OCI-LY1 (cell line): ENCODE measurements around the gene SLC22A12.

ENCODE experiments used
- H2AFZ ChIP-seq: fragments of 200-600 bp; sonication (generic), shearing (Covaris generic); 2 replicates; pipeline ENCODE4 v1.6.0; 2014; ENCODE audit warnings: antibody characterized with exemption, mild to moderate bottlenecking, low read length
- H3F3A ChIP-seq: fragments of 200-600 bp; sonication (generic), shearing (Covaris generic); 2 replicates; pipeline ENCODE4 v1.6.0; 2014; ENCODE audit warnings: mild to moderate bottlenecking, antibody characterized with exemption, low read length, moderate library complexity; ENCODE audit not compliant: insufficient read depth
- H3K27ac ChIP-seq: fragments of 200-600 bp; sonication (generic); 2 replicates; pipeline ENCODE4 v1.5.1; 2014; ENCODE audit warnings: low read length, mixed run types, mild to moderate bottlenecking, low read depth; ENCODE audit not compliant: poor library complexity, severe bottlenecking
- H3K27me3 ChIP-seq: fragments of 200-600 bp; sonication (generic); 2 replicates; pipeline ENCODE4 v1.6.0; 2014; ENCODE audit warnings: antibody characterized with exemption, mild to moderate bottlenecking, low read length, moderate library complexity; ENCODE audit not compliant: insufficient read depth
- H3K36me3 ChIP-seq: fragments of 200-600 bp; sonication (generic); 2 replicates; pipeline ENCODE4 v1.6.1; 2014; ENCODE audit warnings: mild to moderate bottlenecking, antibody characterized with exemption, low read length, moderate library complexity, mixed read lengths; ENCODE audit not compliant: insufficient read depth
- H3K4me1 ChIP-seq: fragments of 200-600 bp; sonication (generic); 2 replicates; pipeline ENCODE4 v1.5.1; 2014; ENCODE audit warnings: mild to moderate bottlenecking, low read length, moderate library complexity; ENCODE audit not compliant: insufficient read depth, severe bottlenecking
- H3K4me2 ChIP-seq: fragments of 200-600 bp; sonication (generic), shearing (Covaris generic); 2 replicates; pipeline ENCODE4 v1.6.1; 2014; ENCODE audit warnings: low read length
- H3K4me3 ChIP-seq: fragments of 200-600 bp; sonication (generic); 2 replicates; pipeline ENCODE4 v1.5.1; 2014; ENCODE audit warnings: low read length, low read depth, mild to moderate bottlenecking, mixed read lengths; ENCODE audit not compliant: poor library complexity, severe bottlenecking
- H3K79me2 ChIP-seq: fragments of 200-600 bp; shearing (Covaris generic); 2 replicates; pipeline ENCODE4 v1.6.1; 2016; ENCODE audit warnings: mixed run types, low read length, mixed read lengths; ENCODE audit not compliant: insufficient read depth
- H3K9ac ChIP-seq: fragments of 200-600 bp; sonication (generic), shearing (Covaris generic); 2 replicates; pipeline ENCODE4 v1.6.1; 2014; ENCODE audit warnings: mild to moderate bottlenecking, low read length, mixed read lengths
- H3K9me2 ChIP-seq: fragments of 200-600 bp; sonication (generic), shearing (Covaris generic); 2 replicates; pipeline ENCODE4 v1.6.1; 2014; ENCODE audit warnings: low read depth, mild to moderate bottlenecking, low read length, mixed read lengths
- H3K9me3 ChIP-seq: fragments of 200-600 bp; shearing (Covaris generic); 2 replicates; pipeline ENCODE4 v1.6.1; 2014; ENCODE audit warnings: low read length, mixed read lengths
- H4K20me1 ChIP-seq: fragments of 200-600 bp; sonication (generic), shearing (Covaris generic); 2 replicates; pipeline ENCODE4 v1.6.0; 2016; ENCODE audit warnings: mild to moderate bottlenecking, low read length; ENCODE audit not compliant: insufficient read depth
- EZH2 ChIP-seq: fragments of 200-600 bp; sonication (generic), shearing (Covaris generic); IDR thresholded peaks from 2 replicates; pipeline ENCODE4 v1.8.0; 2017; ENCODE audit warnings: borderline replicate concordance, mixed run types, mild to moderate bottlenecking, antibody characterized with exemption, low read length, moderate library complexity, mixed read lengths
- TF ChIP-seq, protein P1 (sequence below): fragments of 200-600 bp; sonication (generic), shearing (Covaris generic); IDR thresholded peaks from 2 replicates; pipeline ENCODE4 v1.5.1; 2017; ENCODE audit warnings: mild to moderate bottlenecking, antibody characterized with exemption, low read length, moderate library complexity, mixed read lengths

The SLC22A12 gene

GRCh38 chr11:64571410-64572091 lies 19.5 kb upstream of the SLC22A12 start:
- no peaks in the 10 kb centered on the region for H3K9me2 ChIP-seq
- no peak overlapping the region for H3K27ac ChIP-seq
- H3K27me3 ChIP-seq, result peaks cover 4% of the 10 kb centered on the region; the same call in 1 of the 2 replicates
- no peak overlapping the region for H3K4me3 ChIP-seq
- TF ChIP-seq, protein P1, sequence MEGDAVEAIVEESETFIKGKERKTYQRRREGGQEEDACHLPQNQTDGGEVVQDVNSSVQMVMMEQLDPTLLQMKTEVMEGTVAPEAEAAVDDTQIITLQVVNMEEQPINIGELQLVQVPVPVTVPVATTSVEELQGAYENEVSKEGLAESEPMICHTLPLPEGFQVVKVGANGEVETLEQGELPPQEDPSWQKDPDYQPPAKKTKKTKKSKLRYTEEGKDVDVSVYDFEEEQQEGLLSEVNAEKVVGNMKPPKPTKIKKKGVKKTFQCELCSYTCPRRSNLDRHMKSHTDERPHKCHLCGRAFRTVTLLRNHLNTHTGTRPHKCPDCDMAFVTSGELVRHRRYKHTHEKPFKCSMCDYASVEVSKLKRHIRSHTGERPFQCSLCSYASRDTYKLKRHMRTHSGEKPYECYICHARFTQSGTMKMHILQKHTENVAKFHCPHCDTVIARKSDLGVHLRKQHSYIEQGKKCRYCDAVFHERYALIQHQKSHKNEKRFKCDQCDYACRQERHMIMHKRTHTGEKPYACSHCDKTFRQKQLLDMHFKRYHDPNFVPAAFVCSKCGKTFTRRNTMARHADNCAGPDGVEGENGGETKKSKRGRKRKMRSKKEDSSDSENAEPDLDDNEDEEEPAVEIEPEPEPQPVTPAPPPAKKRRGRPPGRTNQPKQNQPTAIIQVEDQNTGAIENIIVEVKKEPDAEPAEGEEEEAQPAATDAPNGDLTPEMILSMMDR, result no peak
- no peak for TF ChIP-seq EZH2
- H3K36me3 ChIP-seq, result no peaks in the 10 kb centered on the region
- no peak overlapping the region for H3K4me2 ChIP-seq
- no peaks in the 10 kb centered on the region for H3K9me3 ChIP-seq
- H3K4me1 ChIP-seq, result peaks cover 4% of the 10 kb centered on the region
- no peaks in the 10 kb centered on the region for H4K20me1 ChIP-seq
- no peaks in the 10 kb centered on the region for H3K79me2 ChIP-seq
- H2AFZ ChIP-seq, result no peak overlapping the region
- no peak overlapping the region for H3K9ac ChIP-seq
- no peaks in the 10 kb centered on the region for H3F3A ChIP-seq

GRCh38 chr11:64572143-64572542 lies 18.9 kb upstream of the SLC22A12 start:
- H3K4me2 ChIP-seq, result no peak overlapping the region
- no peak overlapping the region for H3K9ac ChIP-seq

GRCh38 chr11:64577202-64577601 lies 13.8 kb upstream of the SLC22A12 start:
- Histone ChIP-seq H3K27me3 (peaks cover 5% of the 10 kb centered on the region; the same call in 1 of the 2 replicates), H3K27ac (no peak overlapping the region), H3F3A (no peaks in the 10 kb centered on the region), H3K4me2 (no peak overlapping the region), H3K9me3 (no peaks in the 10 kb centered on the region), H3K36me3 (no peaks in the 10 kb centered on the region), H3K4me1 (no peaks in the 10 kb centered on the region), H3K9me2 (no peaks in the 10 kb centered on the region), H3K79me2 (no peaks in the 10 kb centered on the region), H4K20me1 (no peaks in the 10 kb centered on the region), H3K4me3 (no peak overlapping the region), H2AFZ (no peak overlapping the region), H3K9ac (no peak overlapping the region)
- no peak for TF ChIP-seq EZH2
- TF ChIP-seq, protein P1, result no peak

More at GRCh38 chr11:64572143-64572542, 18.9 kb upstream of the SLC22A12 start:
- no peak for TF ChIP-seq EZH2
- TF ChIP-seq, protein P1, result no peak
- no peak overlapping the region for H3K27ac ChIP-seq
- H3K4me3 ChIP-seq, result no peak overlapping the region
- H3K36me3 ChIP-seq, result no peaks in the 10 kb centered on the region
- H3F3A ChIP-seq, result no peaks in the 10 kb centered on the region
- no peaks in the 10 kb centered on the region for H4K20me1 ChIP-seq
- peaks cover 6% of the 10 kb centered on the region; the same call in 1 of the 2 replicates for H3K27me3 ChIP-seq
- no peaks in the 10 kb centered on the region for H3K4me1 ChIP-seq
- no peak overlapping the region for H2AFZ ChIP-seq
- H3K9me3 ChIP-seq, result no peaks in the 10 kb centered on the region
- H3K9me2 ChIP-seq, result no peaks in the 10 kb centered on the region
- no peaks in the 10 kb centered on the region for H3K79me2 ChIP-seq
